Activated CD4-positive, CD25-positive, alpha-beta regulatory T cell (primary cell): ENCODE measurements around the gene OPRM1.
"Not testable (repeated sequence)": the region's sequence is repeated elsewhere in the genome, so short reads cannot be mapped to it uniquely, and the experiment has no call there.

ENCODE experiments used
- DNase-seq, 4 experiments: peaks; one replicate each; lab custom pipeline; 2025; lab: John Stamatoyannopoulos, UW

OPRM1 gene

DNA sequence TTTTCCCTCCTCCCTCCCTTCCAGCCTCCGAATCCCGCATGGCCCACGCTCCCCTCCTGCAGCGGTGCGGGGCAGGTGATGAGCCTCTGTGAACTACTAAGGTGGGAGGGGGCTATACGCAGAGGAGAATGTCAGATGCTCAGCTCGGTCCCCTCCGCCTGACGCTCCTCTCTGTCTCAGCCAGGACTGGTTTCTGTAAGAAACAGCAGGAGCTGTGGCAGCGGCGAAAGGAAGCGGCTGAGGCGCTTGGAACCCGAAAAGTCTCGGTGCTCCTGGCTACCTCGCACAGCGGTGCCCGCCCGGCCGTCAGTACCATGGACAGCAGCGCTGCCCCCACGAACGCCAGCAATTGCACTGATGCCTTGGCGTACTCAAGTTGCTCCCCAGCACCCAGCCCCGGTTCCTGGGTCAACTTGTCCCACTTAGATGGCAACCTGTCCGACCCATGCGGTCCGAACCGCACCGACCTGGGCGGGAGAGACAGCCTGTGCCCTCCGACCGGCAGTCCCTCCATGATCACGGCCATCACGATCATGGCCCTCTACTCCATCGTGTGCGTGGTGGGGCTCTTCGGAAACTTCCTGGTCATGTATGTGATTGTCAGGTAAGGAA is at the start of gene OPRM1:
TSS of gene OPRM1 (plus strand) at position 10 of the 612 bp plus-strand sequence. CDS start at position 315, 305 bp downstream.
- peak in 1 of 4 experiments; percentile 1 for DNase-seq

DNA sequence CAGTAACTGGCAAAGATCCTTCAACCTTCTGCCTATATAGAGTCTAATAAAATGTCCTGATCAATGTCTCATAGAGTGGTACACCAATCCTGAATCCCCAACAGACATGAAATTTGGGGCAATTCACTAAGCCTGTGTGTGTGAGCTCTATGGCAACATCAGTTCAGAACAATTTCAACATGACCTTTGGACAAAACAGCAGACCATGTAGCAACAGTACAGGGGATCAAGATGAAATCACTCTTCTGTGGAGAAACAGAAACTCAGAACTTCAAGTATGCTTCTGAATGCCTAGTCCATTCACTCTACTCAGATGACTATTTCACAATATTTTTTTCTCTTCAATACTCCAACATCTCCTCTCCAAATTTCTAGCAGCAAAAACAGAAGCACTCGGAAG is 49.1 kb upstream of the OPRM1 start:
- DNase-seq: no peak

DNA sequence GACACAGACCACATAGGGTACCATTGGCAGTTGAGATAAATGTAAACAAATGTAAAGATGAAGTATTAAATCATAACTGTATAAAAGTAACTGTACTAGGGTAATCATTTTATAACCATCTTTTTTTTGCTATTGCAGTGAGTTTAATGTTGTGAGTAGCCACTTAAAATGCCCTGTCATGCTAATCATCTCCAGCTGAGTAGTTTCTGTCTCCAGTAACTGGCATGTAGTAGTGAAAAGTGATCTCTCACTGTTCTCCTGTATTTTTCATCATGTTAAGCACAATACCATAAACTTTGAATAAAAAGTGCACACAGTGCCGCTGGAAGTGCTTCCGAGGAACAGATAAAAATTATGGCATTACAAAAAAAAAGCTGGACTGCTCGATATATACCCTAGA is 45.0 kb upstream of the OPRM1 start:
- DNase-seq: no peak

DNA sequence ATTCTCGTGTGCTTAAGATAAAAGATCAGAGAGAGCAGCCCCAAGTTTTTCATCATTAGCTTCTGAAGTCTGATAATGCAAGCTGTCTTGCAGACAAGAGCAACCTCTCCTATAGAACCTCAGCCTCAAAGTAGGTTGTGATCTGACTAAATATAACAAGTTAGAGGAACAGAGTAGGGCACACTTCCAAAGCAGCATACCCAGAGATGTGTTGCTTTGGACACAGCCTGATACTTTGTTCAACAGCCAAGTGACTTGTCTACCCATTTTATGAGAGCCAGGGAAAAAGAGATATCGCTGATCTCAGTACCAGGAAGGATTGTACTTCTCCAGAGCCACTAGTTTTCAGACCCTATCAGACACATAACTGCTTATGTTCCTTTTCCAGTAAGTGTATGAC is 44.2 kb upstream of the OPRM1 start:
- DNase-seq: no peak

DNA sequence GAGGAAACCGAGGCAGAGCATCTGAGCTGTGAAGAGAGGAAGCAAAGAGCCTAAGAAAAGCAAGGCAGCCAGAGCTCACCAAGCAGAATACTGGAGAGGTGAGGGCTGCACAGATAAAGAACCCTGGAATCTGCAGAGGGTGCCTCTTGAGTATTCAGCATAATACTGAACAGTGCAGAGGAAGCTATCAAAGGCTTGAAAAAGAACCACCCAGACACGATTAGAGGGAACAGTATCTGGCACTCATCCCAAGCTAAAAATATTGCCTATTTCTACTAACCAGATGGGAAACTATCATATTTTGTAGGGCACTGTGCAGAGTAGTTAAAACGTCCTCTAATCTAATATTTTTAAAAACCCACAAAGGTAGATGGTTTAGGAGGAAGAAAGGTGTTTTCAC is 41.8 kb upstream of the OPRM1 start:
- no peak for DNase-seq

DNA sequence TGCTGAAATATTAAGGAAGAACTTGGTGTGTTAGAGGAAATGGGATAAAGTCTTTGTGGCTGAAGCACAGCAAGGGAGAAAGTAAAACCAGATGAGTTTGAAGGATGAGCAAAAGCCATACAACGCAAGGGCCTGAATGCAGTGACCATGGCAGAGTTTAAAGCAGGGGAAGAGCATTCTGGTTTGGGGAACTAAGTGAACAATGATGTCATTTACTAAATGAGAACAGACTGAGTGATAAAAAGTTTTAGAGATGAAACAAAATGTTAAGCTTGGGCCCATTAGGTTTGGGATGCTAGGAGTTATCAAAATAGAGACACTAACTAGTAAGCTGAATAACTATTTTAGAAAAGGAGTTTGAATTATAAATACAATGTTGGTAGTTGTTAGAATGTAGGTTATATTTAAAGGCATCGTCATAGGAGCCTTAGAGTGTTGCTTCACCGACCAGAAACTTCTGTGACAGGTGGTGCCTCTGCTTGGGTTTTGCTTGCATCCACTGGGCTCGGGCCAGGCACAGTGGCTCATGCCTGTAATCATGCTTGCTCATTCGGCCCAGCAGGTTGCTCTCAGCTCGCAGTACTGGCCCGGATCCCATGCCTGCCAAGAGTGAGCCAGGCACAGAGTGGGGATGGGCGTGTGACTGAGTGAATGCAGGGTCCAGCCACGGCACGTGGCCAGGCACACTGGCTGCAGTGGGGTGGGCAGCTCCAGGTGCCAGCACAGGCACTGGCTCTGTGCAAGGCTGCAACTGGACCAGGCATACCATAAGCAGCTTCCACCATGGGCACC is 37.4 kb upstream of the OPRM1 start:
- no peak for DNase-seq

DNA sequence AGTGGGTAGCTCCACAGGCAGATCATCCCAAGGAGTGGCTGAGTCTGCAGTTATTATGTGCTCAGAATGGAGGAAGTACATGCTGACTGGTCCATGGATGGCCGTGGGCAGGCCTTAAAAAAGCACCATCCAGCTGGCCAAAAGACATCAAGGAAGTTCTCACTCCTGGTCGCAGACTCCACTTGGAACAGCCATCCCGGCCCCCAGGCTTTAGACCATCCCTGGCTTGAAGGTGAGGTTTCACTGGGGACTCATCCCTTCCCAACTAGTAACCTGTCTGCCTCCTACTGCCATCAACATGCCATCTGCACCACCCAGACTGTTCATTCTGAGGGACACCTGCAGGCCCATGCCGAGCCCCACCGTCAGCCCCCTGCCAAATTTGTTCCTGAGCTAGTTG is 36.1 kb upstream of the OPRM1 start:
- no peak for DNase-seq

DNA sequence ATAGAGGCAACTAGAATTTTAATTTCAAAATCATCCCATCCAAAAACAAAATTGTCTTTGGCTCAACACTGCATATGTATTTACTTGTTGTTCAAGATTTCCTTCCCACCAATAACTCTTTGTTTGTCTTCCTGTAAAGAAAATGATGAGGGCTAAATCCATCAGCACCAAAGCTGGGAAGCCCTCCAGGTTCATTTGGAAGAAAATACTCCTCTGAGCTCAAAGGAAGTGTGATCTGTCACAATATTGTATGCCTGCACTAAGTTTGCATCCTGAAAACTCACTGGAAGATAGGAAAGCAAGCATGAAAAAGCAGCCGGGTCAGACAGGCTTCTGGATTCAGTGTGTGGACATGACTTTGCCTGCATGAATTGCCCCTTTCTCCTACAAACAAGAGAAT is 28.7 kb upstream of the OPRM1 start:
- no peak for DNase-seq

DNA sequence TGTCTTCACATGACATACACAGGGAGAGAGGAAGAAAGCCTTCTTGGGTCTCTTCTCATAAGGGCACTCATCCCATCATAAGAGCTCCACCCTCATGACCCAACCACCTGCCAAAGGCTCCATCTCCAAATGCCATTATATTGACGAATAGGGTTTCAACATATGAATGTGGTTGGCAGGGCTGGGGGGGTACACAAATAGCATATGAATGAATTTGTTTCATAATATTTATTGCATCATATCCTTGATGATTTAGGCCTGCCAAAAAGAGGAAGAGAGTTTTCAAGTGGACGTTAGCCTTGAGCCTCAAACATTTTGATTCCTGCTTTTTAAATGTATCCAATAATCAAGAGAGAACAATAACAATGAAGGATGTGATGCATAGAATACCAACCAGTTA is 26.2 kb upstream of the OPRM1 start:
- DNase-seq: no peak

DNA sequence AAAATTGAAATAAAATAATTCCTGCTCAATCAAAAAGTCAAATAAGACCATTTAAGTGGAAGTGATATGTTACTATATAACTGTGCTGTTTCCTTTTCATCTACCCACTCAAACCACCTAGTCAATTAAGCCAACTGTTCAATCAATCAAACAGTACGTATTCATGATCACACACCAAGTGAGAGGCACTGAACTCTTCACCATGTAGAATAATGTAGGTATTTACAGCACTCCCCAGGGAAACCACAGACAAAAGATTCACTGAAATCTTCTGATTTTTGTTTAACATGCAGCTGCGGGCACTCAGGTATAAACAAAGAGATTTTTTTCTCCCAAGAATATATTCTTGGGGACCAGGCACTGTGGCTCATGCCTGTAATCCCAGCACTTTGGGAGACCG is 21.3 kb upstream of the OPRM1 start:
- DNase-seq: no peak

DNA sequence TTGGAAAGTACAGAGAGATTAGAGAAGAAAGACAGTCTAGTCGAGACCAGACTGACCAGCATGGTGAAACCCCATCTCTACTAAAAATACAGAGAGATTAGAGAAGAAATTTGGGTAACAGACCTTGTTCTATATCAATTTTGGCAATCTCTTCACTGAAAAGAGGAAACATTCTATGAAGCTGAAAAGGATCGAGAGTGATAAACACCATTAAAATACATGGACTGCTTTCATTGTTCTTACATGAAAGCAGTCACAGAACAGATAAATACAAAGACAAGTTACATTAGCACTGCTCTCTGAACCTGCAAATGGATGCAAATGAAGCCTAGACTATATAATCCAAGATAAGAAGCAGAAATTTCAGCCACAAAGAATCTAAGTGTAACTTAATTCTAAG is 8.4 kb upstream of the OPRM1 start:
- no peak for DNase-seq

DNA sequence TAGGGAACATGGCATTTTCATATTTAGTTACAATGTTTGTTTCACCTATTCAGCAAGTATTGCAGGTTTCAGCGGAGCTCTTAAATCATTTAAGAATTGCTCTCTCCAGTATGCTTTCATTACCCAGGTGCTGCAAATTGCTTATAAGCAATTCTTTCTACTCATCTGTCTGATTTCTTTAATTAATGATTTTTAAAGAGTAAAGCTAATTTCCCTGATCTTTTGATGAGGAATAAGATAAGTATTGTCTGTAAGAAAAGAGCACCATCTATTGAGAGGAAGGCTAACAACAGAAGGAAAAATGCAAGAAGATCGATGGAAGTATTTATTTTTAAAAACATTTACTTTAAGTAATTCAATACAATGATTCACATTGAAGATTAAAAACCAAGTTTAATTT is 2.0 kb downstream of the OPRM1 start:
- no peak for DNase-seq

DNA sequence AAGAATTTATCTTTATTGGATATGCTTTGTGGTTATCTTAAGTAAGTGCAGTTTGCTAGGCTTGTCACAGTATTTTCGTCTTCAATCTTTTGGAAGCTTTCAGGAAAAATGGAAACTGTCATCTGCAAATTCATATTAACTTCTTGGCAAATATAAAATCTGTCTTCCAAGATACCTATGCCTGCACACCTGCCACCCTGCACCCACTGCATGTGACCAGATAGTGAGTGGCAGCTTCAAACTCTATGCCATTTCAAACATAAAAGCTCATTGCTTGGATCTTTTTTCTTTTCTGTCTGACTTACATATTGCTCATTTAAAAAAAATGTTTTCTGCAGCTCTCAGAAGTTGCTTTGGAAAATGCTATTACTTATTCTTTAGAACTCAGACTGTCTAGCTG is 14.1 kb downstream of the OPRM1 start:
- DNase-seq: no peak

DNA sequence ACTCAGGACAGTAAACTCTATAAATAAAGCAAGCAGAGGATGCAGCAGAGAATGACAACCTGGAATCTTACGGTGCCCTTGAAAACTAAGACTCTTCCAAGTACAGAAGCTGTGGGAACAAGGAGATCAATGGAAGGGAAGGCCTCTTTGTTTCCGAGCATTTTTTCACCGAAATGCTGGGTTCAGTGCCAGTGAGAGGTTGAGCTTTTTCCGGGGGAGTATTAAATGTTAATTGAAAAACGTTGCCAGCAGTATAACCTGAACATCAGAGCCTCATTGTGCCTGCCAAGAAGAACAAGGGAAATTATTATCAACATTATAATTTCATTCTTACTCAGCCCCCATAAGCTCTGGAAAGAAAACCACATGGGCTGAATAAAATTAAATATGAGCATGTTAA is 17.5 kb downstream of the OPRM1 start:
- DNase-seq: no peak

DNA sequence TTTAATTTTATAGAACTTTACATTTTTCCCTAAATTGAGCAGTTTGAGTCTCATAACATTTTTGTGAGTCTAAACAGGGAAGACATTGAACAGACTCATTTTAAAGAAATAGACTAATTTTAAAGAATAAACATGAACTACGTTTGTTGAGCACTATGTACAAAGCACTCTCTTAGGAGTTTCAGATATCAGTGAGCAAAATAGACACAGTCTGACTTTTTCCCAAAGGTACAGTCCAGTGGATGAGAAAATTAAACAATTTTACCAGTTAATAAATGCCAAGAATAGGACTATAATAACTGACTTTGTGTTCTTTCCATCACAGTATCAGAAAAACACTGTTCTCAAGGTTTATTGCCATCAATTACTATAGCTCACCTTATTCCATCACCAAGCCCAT is 18.1 kb downstream of the OPRM1 start:
- DNase-seq: no peak

DNA sequence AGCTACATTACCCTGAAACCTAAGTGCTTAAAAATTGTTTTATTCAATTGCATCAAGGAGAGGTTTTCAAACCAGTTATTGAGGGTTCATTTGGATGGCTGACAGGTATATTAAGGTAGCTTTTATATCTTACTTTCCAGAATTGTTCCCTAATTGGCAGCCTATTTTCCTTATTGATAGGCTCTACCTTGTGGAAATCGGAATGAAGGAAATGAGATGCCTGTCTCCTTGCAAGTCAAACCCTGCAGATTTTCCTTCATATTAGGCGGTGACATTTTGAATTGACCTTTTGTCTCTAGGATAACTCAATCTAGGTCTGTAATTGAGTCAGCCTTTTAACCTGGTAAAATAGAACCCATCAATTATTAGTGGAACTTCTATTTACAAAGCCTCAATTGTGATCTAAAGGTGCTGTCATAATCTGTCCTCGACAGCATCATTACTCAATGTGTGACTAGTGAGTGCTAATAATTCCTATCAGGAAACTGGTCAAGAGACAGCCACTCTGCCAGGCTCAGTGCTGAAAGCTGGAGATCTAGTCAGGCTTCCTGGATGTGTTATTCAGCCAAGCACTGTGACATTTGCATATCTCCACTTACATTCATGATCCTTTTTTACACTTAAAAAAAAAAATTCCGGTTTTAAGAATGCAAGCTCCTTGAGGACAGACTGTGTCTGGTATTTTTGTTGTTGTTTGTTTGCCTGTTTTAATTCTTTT is 20.1 kb downstream of the OPRM1 start:
- DNase-seq: no peak

DNA sequence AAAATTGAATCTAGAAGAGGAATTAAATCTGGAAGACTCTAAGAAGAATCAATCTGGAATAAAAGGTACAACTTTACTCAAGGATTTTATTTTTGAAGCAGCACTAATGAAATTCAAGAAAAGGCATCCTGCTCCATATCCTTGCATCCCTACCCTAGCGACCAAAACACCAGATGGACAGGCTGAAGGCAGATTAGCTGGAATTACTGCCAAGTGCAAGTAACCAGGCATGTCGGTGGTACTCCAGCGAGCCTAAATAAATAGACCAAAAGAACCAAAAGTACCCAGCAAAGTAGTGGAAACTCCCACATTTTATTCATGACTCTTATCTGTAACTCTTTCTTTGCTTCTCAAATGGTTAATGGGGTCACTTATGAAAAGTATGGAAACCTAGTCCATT is 21.0 kb downstream of the OPRM1 start:
- no peak for DNase-seq

DNA sequence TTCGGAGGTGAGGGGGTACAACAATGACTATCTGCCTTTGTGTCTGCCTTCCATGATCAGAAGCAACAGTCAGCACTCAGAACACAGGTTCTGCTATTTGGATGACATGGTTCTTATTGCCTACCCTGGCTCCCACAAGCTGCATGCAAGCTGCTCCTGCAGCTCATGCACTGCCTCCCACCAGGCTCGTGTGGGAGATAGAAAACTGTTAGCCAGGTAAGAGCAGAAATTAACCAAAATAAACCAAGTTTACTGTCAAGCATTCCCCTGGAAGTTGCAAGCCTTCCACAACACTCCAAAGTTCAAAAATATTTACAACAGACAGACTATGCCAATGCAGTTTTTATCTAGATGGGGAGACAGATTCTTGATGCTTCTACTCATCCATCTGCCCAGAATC is 31.0 kb downstream of the OPRM1 start:
- DNase-seq: no peak

DNA sequence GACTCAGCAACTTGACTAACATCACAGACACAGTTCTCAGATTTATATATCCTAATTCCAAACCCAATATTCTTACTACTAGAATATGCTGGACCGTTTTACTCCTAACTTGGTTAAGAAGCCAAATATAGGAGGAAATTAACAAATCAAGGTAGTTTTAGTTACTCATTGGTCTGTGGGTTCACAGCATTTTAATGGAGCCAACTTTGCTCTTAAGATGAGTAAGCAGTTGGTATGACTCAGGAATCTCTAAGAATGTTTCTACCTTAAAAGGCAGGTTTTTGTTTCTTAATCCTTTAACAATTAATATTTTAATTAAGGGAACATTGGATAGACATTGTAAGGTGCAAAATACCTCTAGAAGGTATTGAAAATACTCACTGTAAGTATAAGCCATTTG is 31.6 kb downstream of the OPRM1 start:
- no peak for DNase-seq

DNA sequence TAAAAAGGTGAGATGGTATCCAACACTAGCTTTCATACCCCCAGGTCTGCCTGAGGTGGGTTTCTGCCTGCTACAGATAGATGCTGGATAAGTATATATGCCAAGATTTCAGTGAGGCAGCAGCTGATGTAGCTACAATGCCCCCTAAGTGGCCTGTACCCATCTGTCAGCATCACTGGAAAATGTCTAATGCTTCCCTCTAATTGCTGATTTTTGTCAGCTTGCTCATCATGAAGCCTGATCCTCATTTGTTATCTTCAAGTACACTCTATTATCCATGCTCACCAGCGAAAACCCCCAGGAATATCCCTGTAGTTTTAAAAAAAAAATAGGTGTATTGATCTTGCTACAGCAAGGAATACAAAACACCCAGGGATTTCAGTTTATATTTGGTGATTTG is 32.2 kb downstream of the OPRM1 start:
- DNase-seq: no peak

DNA sequence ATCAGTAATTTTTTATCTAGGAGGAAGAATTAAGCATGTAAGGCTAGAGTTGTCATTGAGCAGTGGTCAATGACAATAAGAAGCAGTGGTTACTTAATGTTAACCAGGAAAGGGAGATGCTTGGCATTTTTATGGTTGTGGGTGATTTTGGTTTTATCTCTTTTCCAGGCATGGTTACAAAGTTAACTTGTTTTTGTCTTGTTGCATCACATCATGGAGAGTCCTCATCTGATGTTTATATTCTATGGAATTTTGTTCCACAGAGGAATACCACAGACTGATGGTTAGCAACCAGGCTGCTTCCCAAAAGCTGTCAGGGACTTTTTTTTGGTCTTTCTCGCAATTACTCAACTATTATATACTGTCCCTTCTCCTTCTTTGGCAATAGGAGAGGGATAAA is 32.7 kb downstream of the OPRM1 start:
- DNase-seq: no peak

DNA sequence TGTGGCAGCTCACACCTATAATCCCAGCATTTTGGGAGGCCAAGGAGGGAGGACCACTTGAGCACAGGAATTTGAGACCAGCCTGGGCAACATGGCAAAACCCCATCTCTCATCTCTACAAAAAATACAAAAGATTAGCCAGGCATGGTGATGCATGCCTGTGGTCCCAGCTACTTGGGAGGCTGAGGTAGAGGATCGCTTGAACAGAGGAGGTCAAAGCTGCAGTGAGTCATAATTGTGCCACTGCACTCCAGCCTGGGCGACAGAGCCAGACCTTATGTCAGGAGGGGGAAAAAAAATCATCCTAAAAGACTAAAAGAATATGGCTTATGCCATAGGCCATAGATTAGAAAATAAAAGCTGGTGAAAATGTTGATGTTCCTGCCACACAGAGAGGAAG is 39.6 kb downstream of the OPRM1 start:
- not testable (repeated sequence) for DNase-seq

DNA sequence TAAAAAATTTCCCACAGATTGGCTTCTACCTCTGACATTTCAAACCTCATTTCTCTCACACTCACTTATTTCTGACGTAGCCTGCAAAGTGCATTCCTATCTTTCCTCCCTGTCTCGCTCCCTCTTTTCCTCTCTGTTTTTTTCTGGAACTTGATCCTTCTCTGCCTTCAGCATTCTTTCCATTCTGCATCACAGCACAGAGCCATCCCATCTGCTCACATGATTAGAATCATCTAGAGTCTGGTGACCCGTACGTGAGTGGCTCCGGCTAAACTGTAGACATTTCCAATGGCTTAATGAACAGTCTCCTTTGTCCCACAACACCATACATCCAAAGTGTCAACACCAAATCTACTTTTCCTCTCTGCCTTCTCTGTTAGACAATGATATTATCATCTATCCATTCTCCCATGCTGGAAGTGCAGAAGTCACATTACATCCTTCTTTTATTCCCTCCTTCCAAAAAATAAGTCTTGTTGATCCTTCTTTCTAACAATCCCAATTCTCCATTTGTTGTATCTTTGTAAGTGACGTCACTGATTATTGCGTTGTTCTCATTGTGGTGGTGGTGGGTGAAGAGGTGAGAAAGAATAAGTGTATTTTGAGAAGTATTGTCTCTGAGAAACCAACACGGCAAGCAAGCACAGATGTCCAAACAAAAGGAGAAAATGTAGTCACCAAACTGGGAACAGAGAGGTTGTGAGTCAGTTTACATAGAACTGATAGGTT is 41.6 kb downstream of the OPRM1 start:
- DNase-seq: no peak
